Daoy (cell line): Measurements from ENCODE around the gene C4orf50. TPM values are rescaled to one million over a fixed set of nuclear protein-coding genes. Genes with fewer than 3 reads are reported as not detected.

Source experiments
- DNase-seq: peaks from one replicate; pipeline ENCODE4 v3.0.0-alpha.2; 2015; ENCODE audit warnings: low read depth
- total RNA-seq: library from RNA; depleted of rRNA; stranded (reverse); fragments of >200 nt; shearing (Covaris generic); gene quantifications from 2 replicates; pipeline ENCODE4 v1.2.3, GENCODE V29; 2014

C4orf50 gene
- total RNA-seq, 1 experiment from 2014 or later: not detected

DNA sequence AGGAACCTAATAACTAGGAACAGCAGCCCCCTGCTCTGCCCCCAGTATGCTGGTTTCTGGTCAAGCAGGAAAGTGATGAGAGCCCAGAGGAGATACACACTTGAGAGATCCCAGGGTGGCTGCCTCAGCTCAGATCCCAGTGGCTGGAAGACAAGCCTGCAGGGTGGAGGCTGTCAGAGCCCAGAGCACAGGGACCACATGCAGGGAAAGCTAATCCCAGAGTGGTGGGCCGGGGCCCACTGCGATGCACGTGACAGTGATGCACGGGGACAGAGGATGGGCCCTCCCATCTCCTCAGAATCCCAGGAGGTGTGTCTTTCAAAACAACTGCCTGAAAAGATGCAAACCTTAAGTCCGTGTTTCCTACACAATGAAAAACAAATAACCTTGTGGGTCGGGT is 96.2 kb downstream of the C4orf50 start:
- DNase-seq: no peak

- DNase-seq: peak; percentile 30
These were observed 96.9 kb downstream of the C4orf50 start for GRCh38 chr4:5921101-5921980.

- no peak for DNase-seq
These were observed 98.7 kb downstream of the C4orf50 start for GRCh38 chr4:5919571-5919970.

- DNase-seq: no peak
These were observed 99.2 kb downstream of the C4orf50 start for GRCh38 chr4:5919044-5919443.

- DNase-seq: no peak
These were observed 99.8 kb downstream of the C4orf50 start for GRCh38 chr4:5918331-5918985.

DNA sequence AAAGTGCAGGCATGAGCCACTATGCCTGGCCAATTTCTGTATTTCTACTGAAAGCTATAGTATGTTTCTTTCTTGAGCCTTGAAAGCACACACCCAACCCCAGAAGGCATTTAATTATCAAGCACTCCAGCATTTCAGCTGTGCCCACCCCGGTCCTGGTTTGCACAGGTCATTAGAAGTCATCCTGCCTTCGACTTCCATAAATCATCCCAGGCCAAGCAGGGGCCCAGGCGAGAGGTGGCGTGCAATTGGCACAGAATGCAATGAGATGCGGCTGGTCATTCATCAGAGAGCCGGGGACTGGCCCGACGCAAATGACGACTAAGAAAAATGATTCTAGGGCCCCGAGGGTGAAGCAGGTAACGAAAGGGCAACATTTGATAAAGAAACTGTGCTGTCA is 100.6 kb downstream of the C4orf50 start:
- no peak for DNase-seq

DNA sequence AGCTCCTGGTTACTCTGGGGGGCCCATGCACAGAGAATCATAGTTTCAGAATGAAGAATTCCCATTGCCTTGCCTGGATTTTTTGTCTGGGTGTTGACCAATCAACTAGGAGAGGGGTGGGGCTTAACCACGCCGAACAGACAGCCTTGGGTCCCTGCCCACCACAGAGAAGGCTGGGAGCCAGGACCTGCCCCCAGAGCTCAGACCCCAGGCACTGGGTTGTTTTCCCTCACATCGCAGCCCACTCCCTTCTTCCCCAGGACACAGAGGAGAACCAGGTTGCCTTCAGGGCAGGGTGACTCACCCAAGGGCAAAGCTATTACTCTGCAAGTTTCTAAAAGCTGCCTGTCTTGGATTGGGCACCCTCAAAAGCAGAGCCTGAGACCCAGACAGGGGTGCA is 102.0 kb downstream of the C4orf50 start:
- no peak for DNase-seq

DNA sequence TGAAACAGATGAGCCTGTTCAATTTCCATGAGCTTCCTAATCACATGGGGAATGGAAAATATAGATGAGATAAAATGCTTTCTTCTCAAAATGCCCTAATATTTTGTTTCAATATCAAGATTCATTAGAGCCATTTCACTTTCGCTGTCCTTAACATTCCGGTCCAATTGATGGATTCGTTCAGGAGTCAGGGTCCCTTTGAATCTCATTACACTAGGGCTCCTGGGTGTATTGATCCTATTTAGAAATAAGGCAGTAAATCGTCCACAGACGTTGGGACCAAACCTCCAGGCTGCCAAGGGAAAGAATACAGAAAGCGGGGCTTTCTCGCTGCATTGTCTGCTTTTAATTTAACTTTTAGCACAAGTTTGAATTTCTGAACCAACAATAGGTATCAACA is 104.8 kb downstream of the C4orf50 start:
- no peak for DNase-seq

DNA sequence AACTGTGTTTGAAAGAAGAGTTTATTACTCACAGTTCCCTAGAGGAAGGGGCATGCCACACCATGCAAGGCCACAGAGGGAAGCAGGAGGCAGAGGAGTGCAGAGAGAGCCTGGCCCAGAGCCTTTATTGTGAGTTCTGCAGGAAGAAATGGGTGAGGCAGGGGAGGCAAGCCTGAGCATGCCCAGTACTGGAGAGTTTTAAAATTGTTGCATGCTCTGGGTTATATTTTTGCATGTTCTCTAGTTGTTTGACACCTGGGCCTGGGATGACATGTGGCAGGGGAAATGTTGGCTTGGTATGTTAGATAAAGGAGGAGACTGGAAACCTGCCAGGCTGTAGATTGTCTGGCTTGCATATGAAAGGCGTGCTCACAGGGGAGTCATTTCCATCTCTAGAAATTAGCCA is 105.6 kb downstream of the C4orf50 start:
- no peak for DNase-seq

- no peak for DNase-seq
These were observed 109.3 kb downstream of the C4orf50 start for GRCh38 chr4:5908876-5909427.

GRCh38 chr4:5906191-5906590 is 112.0 kb downstream of the C4orf50 start:
- DNase-seq: no peak

GRCh38 chr4:5905714-5906113 is 112.5 kb downstream of the C4orf50 start:
- no peak for DNase-seq

DNA sequence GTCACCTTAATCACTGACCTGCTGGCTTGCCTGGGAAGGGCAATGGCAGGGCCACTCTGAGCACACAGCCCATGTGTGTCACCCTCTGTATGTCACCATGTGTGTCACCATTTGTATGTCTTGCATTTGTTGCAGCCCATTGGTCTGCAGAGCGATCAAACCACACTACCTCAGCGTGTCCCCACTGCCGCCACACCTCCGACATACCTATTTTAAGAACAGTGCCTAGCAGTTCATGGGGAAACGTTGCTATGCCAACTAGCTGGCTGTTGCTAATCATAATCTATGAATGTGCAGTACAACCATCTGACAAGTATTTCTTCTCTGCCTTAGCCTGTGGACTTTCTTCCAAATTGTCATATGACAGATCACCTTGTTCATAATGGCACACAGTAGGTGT is 117.4 kb downstream of the C4orf50 start:
- no peak for DNase-seq

GRCh38 chr4:5899881-5900280 is 118.3 kb downstream of the C4orf50 start:
- DNase-seq: no peak

DNA sequence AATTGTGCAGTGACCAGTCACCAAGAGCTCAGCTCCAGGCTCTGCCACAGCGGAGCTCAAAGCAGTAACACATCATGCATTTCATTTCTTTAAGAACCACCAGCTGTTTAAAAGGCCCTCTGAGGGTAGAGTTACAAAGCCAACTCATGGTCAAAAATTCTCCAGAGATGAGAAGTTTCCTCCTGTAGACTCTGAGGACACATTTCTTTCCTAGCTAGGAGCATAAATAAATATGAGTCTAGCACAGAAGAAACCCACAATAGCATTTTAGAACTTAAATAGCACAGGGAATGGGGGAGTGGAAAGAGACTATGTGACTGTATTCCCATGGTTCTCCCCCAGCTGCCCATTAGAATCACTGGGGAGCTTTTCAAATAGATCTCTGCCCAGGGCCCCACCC is 118.8 kb downstream of the C4orf50 start:
- no peak for DNase-seq

- DNase-seq: no peak
These were observed 120.6 kb downstream of the C4orf50 start for GRCh38 chr4:5897674-5898073.

GRCh38 chr4:5895287-5895686 is 122.9 kb downstream of the C4orf50 start:
- no peak for DNase-seq

- no peak for DNase-seq
These were observed 124.0 kb downstream of the C4orf50 start for GRCh38 chr4:5894266-5894665.

DNA sequence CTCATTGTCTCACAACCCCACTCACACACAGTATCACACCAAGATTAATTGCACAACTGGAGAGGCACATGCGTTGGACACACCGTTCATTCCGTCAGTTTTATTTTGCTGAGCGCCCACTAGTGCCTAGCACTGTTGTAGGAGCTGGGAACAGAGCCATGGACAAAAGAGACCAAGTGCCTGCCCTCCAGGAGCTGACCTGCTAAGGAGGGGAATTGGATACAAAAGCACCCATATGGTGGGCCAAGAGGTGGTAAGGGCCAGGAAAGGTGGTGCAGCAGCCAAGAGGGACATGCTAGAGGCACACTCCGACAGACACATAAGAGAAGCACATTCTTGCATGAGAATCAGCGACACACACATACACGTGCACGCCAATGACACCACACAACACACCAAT is 124.6 kb downstream of the C4orf50 start:
- DNase-seq: no peak

- DNase-seq: peak; percentile 73
These were observed 125.1 kb downstream of the C4orf50 start, which contains the start of gene CRMP1 for GRCh38 chr4:5893004-5893580. CRMP1 (minus strand) TSS chr4:5893086; CDS start chr4:5892969, 117 bp downstream.

- DNase-seq: peak; percentile 22
These were observed 125.8 kb downstream of the C4orf50 start for GRCh38 chr4:5892323-5893003.
